Choroid plexus epithelial cell (primary cell): ENCODE results near the gene FAM186B.

Experiments used
- DNase-seq: peaks from one replicate; pipeline ENCODE4 v3.0.0-alpha.2; 2010; ENCODE audit warnings: low read depth
- H3K4me3 ChIP-seq: 2 replicates; pipeline ENCODE4 v1.5.1; 2011; ENCODE audit warnings: low read depth, mild to moderate bottlenecking, control low read depth, low read length, moderate library complexity
- CTCF ChIP-seq: conservative IDR thresholded peaks from 2 replicates; pipeline ENCODE4 v1.5.1; 2011; ENCODE audit warnings: low read depth, mild to moderate bottlenecking, control low read depth, inconsistent platforms, low read length, moderate library complexity

The FAM186B gene

GRCh38 chr12:49556391-49557186 is 48.9 kb downstream of the FAM186B start:
- H3K4me3 ChIP-seq = no peak overlapping the region
- no peak for TF ChIP-seq CTCF
- no peak for DNase-seq

- H3K4me3 ChIP-seq = no peak overlapping the region
- no peak for TF ChIP-seq CTCF
- DNase-seq = no peak
Observed at GRCh38 chr12:49555631-49556390, 49.6 kb downstream of the FAM186B start.

- no peak for TF ChIP-seq CTCF
Observed at GRCh38 chr12:49554266-49554665, 51.2 kb downstream of the FAM186B start.

GRCh38 chr12:49553512-49554088 is 51.8 kb downstream of the FAM186B start:
- peak; percentile 42 for DNase-seq
- H3K4me3 ChIP-seq = no peak overlapping the region
- peak; percentile 57 for TF ChIP-seq CTCF

More at GRCh38 chr12:49554266-49554665, 51.2 kb downstream of the FAM186B start:
- H3K4me3 ChIP-seq = no peak overlapping the region
- DNase-seq = no peak

- no peak for TF ChIP-seq CTCF
- DNase-seq = no peak
- H3K4me3 ChIP-seq = no peak overlapping the region
Observed at GRCh38 chr12:49552899-49553298, 52.5 kb downstream of the FAM186B start.

- no peak for DNase-seq
- TF ChIP-seq CTCF = no peak
- H3K4me3 ChIP-seq = no peak overlapping the region
Observed at GRCh38 chr12:49552425-49552824, 53.0 kb downstream of the FAM186B start.
